ENCODE results near the gene GON4L. TPM values are rescaled to one million over a fixed set of nuclear protein-coding genes. Genes with fewer than 3 reads are reported as not detected.
"Not testable (repeated sequence)": the region's sequence is repeated elsewhere in the genome, so short reads cannot be mapped to it uniquely, and the experiment has no call there.

The GON4L gene
- polyA plus RNA-seq, 12 donors, result 25.0 to 47.3 (median 33.2) TPM; not detected in 1

- no peak for DNase-seq
Observed at GRCh38 chr1:155706139-155706538, 150.9 kb downstream of the GON4L start.

GRCh38 chr1:155704414-155704813, 152.6 kb downstream of the GON4L start:
- not testable (repeated sequence) for DNase-seq

GRCh38 chr1:155703216-155703615, 153.8 kb downstream of the GON4L start:
- DNase-seq, result no peak

GRCh38 chr1:155701675-155702074, 155.3 kb downstream of the GON4L start:
- not testable (repeated sequence) for DNase-seq

Other genes starting within 250 kb of the GON4L start
- gene MSTO1, start 247.0 kb downstream of the GON4L start, polyA plus RNA-seq (ENCODE audit: insufficient read length in 12 of 12), result 10 to 100 TPM in 11 of 12 donors, not detected in 1; 25.1 to 50.8 (median 33.4) TPM
- 10 to 100 TPM in 11 of 12 donors, not detected in 1; 31.3 to 86.6 (median 54.6) TPM for gene YY1AP1, start 168.4 kb downstream of the GON4L start, polyA plus RNA-seq (ENCODE audit: insufficient read length in 12 of 12)
- gene DAP3, start 168.1 kb downstream of the GON4L start, polyA plus RNA-seq (ENCODE audit: insufficient read length in 12 of 12), result 100 to 1,000 TPM in 11 of 12 donors, not detected in 1; 121 to 176 (median 141) TPM
- 100 to 1,000 TPM in 1 of 12 donors, 10 to 100 TPM in 11; 13.6 to 133 (median 16.9) TPM for gene SYT11, start 2.4 kb upstream of the GON4L start, polyA plus RNA-seq (ENCODE audit: insufficient read length in 12 of 12)
- 10 to 100 TPM in 11 of 12 donors, not detected in 1; 17.7 to 33.4 (median 28.7) TPM for gene RIT1, start 54.1 kb upstream of the GON4L start, polyA plus RNA-seq (ENCODE audit: insufficient read length in 12 of 12)
- 10 to 100 TPM in 11 of 12 donors, not detected in 1; 25.3 to 71.3 (median 37.7) TPM for gene KHDC4, start 77.2 kb upstream of the GON4L start, polyA plus RNA-seq (ENCODE audit: insufficient read length in 12 of 12)
- under 1 TPM in 7 of 12 donors, not detected in 5; 0.12 to 0.62 (median 0.20) TPM for gene RXFP4, start 84.4 kb upstream of the GON4L start, polyA plus RNA-seq (ENCODE audit: insufficient read length in 12 of 12)
- 100 to 1,000 TPM; 119 to 396 (median 157) TPM for gene ARHGEF2, start 121.3 kb upstream of the GON4L start, polyA plus RNA-seq (ENCODE audit: insufficient read length in 12 of 12)
- 100 to 1,000 TPM in 11 of 12 donors, not detected in 1; 209 to 317 (median 230) TPM for gene SSR2, start 163.7 kb upstream of the GON4L start, polyA plus RNA-seq (ENCODE audit: insufficient read length in 12 of 12)
- gene UBQLN4, start 196.6 kb upstream of the GON4L start, polyA plus RNA-seq (ENCODE audit: insufficient read length in 12 of 12), result 10 to 100 TPM in 11 of 12 donors, not detected in 1; 40.2 to 55.3 (median 47.1) TPM
- gene LAMTOR2, start 197.6 kb upstream of the GON4L start, polyA plus RNA-seq (ENCODE audit: insufficient read length in 12 of 12), result 10 to 100 TPM in 11 of 12 donors, not detected in 1; 33.6 to 81.4 (median 36.4) TPM
- gene RAB25, start 203.9 kb upstream of the GON4L start, polyA plus RNA-seq (ENCODE audit: insufficient read length in 12 of 12), result 10 to 100 TPM in 3 of 12 donors, 1 to 10 TPM in 1, under 1 TPM in 7, not detected in 1; 0.18 to 39.5 (median 0.65) TPM
- 100 to 1,000 TPM in 1 of 12 donors, 10 to 100 TPM in 11; 17.0 to 113 (median 23.9) TPM for gene MEX3A, start 225.3 kb upstream of the GON4L start, polyA plus RNA-seq (ENCODE audit: insufficient read length in 12 of 12)

All from muscle of arm (tissue), 12 donors.